WTC11 (cell line): ENCODE results near the gene LSM7. TPM values are rescaled to one million over a fixed set of nuclear protein-coding genes. Genes with fewer than 3 reads are reported as not detected.

Experiments used
- ATAC-seq: fragments of 200-7000 bp; cut with Tn5 transposase; 2 replicates; pipeline ENCODE4 v1.10.0; 2021; ENCODE audit warnings: mild to moderate bottlenecking, moderate library complexity
- CTCF ChIA-PET: fragments of 300-600 bp; sonication (Branson Sonifier 250); formaldehyde crosslinking; loops from one replicate; lab custom pipeline; 2021; ENCODE audit warnings: antibody characterized with exemption; lab: Charles Lee
- POLR2A ChIA-PET: fragments of 350-600 bp; sonication (Branson Sonifier 250); formaldehyde crosslinking; loops from one replicate; lab custom pipeline; 2021; ENCODE audit warnings: antibody characterized with exemption; lab: Charles Lee
- DNase-seq: peaks from one replicate; pipeline ENCODE4 v3.0.0; 2021; ENCODE audit warnings: low spot score
- H3K27ac Mint-ChIP-seq: 2 replicates; pipeline ENCODE4 v1.8.0; 2021; ENCODE audit warnings: mixed read lengths
- H3K27me3 Mint-ChIP-seq: 2 replicates; pipeline ENCODE4 v1.8.0; 2021; ENCODE audit warnings: low read depth, mild to moderate bottlenecking, moderate library complexity, mixed read lengths
- H3K36me3 Mint-ChIP-seq: 2 replicates; pipeline ENCODE4 v1.8.0; 2021; ENCODE audit warnings: mixed read lengths
- H3K4me1 Mint-ChIP-seq: 2 replicates; pipeline ENCODE4 v1.8.0; 2022; ENCODE audit warnings: mixed read lengths
- H3K4me3 Mint-ChIP-seq: 2 replicates; pipeline ENCODE4 v1.8.0; 2021; ENCODE audit warnings: mild to moderate bottlenecking, moderate library complexity, mixed read lengths
- H3K9me3 Mint-ChIP-seq: 2 replicates; pipeline ENCODE4 v1.8.0; 2021; ENCODE audit warnings: mixed read lengths
- CBFB ChIP-seq: sonication (generic); formaldehyde crosslinking; IDR thresholded peaks from 2 replicates; pipeline ENCODE4 v1.8.1; 2022; ENCODE audit warnings: mild to moderate bottlenecking, low read depth, missing genetic modification reagents
- CREM ChIP-seq: sonication (generic); formaldehyde crosslinking; IDR thresholded peaks from 2 replicates; pipeline ENCODE4 v1.8.1; 2022; ENCODE audit warnings: mild to moderate bottlenecking, missing genetic modification reagents, moderate library complexity
- ETV6 ChIP-seq: sonication (generic); formaldehyde crosslinking; IDR thresholded peaks from 2 replicates; pipeline ENCODE4 v1.8.1; 2022; ENCODE audit warnings: mild to moderate bottlenecking, missing genetic modification reagents
- IRF2 ChIP-seq: sonication (generic); formaldehyde crosslinking; IDR thresholded peaks from 2 replicates; pipeline ENCODE4 v1.8.0; 2022; ENCODE audit warnings: low read depth, missing genetic modification reagents, borderline replicate concordance
- NFATC4 ChIP-seq: fragments of 250-450 bp; sonication (Bioruptor Pico); IDR thresholded peaks from 2 replicates; pipeline ENCODE4 v1.9.0; 2021; ENCODE audit warnings: mild to moderate bottlenecking
- NFE2L1 ChIP-seq: sonication (generic); formaldehyde crosslinking; IDR thresholded peaks from 2 replicates; pipeline ENCODE4 v1.8.1; 2023; ENCODE audit warnings: missing genetic modification reagents
- SOX15 ChIP-seq: fragments of 250-450 bp; sonication (Bioruptor Pico); IDR thresholded peaks from 2 replicates; pipeline ENCODE4 v1.9.0; 2021; ENCODE audit warnings: mild to moderate bottlenecking
- TCF7 ChIP-seq: sonication (generic); formaldehyde crosslinking; IDR thresholded peaks from 2 replicates; pipeline ENCODE4 v1.8.0; 2022; ENCODE audit warnings: mild to moderate bottlenecking, low read depth, missing genetic modification reagents, moderate library complexity
- ZNF416 ChIP-seq: fragments of 250-450 bp; sonication (Bioruptor Pico); IDR thresholded peaks from 2 replicates; pipeline ENCODE4 v1.9.0; 2021; ENCODE audit warnings: mild to moderate bottlenecking, inconsistent platforms
- ZNF671 ChIP-seq: fragments of 250-450 bp; sonication (Bioruptor Pico); IDR thresholded peaks from 2 replicates; pipeline ENCODE4 v1.8.0; 2021; ENCODE audit warnings: mild to moderate bottlenecking
- total RNA-seq: library from RNA; stranded (reverse); gene quantifications from 3 replicates; pipeline ENCODE4 v1.2.3, GENCODE V29; 2021
- TF ChIP-seq, protein P1 (sequence below): fragments of 250-450 bp; sonication (Bioruptor Pico); IDR thresholded peaks from 2 replicates; pipeline ENCODE4 v1.9.0; 2021; ENCODE audit warnings: moderate library complexity, mild to moderate bottlenecking, inconsistent platforms, borderline replicate concordance
- TF ChIP-seq, protein P2 (sequence below): sonication (generic); formaldehyde crosslinking; IDR thresholded peaks from 2 replicates; pipeline ENCODE4 v1.8.1; 2022; ENCODE audit warnings: low read depth, missing genetic modification reagents, borderline replicate concordance
- TF ChIP-seq, protein P3 (sequence below): fragments of 250-450 bp; sonication (Bioruptor Pico); IDR thresholded peaks from 2 replicates; pipeline ENCODE4 v1.9.0; 2021; ENCODE audit warnings: mild to moderate bottlenecking
- TF ChIP-seq, protein P4 (sequence below): sonication (generic); formaldehyde crosslinking; conservative IDR thresholded peaks from 2 replicates; pipeline ENCODE4 v1.8.1; 2022; ENCODE audit warnings: mild to moderate bottlenecking, missing genetic modification reagents
- TF ChIP-seq, protein P5 (sequence below): sonication (generic); formaldehyde crosslinking; IDR thresholded peaks from 2 replicates; pipeline ENCODE4 v1.8.0; 2022; ENCODE audit warnings: mild to moderate bottlenecking, missing genetic modification reagents
- TF ChIP-seq, protein P6 (sequence below): sonication (generic); formaldehyde crosslinking; IDR thresholded peaks from 2 replicates; pipeline ENCODE4 v1.8.0; 2022; ENCODE audit warnings: mild to moderate bottlenecking, missing genetic modification reagents
- TF ChIP-seq, protein P7 (sequence below): sonication (generic); formaldehyde crosslinking; IDR thresholded peaks from 2 replicates; pipeline ENCODE4 v1.8.0; 2022; ENCODE audit warnings: mild to moderate bottlenecking, missing genetic modification reagents

LSM7 gene
- total RNA-seq, 1 experiment from 2014 or later = 245 TPM

DNA sequence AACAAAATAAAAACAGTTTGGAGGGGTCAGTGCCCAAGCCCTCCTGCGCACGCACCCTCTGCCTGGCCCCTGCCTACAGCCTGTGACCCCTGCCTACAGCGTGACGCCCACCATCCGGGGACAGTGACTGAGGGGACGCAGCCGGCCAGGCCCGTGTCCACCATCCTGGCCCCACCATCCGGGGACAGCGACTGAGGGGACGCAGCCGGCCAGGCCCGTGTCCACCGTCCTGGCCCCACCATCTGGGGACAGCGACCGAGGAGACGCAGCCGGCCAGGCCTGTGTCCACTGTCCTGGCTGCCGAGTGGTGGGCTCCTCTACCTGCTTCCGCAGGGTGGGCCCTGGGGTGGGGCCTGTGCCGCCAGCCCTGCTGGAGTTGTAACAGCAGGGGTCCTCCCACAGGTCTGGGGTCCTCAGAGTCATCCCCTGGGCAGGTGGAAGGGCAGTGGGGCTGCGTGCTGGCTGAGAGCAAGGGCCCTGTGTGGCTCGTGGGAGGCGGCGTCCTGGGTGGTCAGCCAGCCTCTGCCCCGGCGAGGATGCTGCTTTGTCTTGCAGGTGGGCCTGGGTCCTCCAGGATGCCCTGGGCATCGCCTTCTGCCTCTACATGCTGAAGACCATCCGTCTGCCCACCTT lies 14.4 kb upstream of the LSM7 start:
- ChIA-PET CTCF (no interaction called here), POLR2A (no interaction called here)
- TF ChIP-seq NFATC4 (CRISPR knock-in tag) (no peak), TCF7 (CRISPR knock-in tag) (no peak), ZNF671 (CRISPR knock-in tag) (no peak), CBFB (CRISPR knock-in tag) (no peak)
- TF ChIP-seq, protein P1, sequence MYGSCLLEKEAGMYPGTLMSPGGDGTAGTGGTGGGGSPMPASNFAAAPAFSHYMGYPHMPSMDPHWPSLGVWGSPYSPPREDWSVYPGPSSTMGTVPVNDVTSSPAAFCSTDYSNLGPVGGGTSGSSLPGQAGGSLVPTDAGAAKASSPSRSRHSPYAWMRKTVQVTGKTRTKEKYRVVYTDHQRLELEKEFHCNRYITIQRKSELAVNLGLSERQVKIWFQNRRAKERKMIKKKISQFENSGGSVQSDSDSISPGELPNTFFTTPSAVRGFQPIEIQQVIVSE (CRISPR knock-in tag) = no peak
- no peak for DNase-seq
- no peak overlapping the region for H3K4me3 Mint-ChIP-seq
- no peaks in the 10 kb centered on the region for H3K27me3 Mint-ChIP-seq
- no peaks in the 10 kb centered on the region for H3K36me3 Mint-ChIP-seq
- ATAC-seq = no peak
- no peaks in the 10 kb centered on the region for H3K9me3 Mint-ChIP-seq
- no peak overlapping the region for H3K27ac Mint-ChIP-seq
- no peaks in the 10 kb centered on the region for H3K4me1 Mint-ChIP-seq

DNA sequence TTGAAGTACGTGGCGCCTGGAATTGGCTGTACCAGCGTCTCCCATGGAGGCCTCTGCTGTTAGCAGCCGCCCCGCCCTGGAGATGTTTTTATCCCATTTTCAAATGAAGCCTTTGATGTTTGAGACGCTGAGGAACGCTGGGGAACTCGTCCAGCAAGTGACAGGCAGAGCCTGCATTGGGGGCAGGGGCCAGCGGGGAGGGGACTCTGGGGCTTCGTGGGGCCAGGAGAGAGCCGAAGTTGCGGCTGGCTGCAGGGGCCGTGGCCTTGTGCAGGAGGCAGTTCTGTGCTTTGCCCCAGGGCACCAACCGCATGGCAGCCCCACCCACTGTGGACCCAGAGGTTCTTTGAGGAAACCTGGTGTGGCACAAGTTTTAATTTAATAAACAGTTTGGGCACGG lies 13.6 kb upstream of the LSM7 start:
- Mint-ChIP-seq H3K27me3 (no peaks in the 10 kb centered on the region), H3K9me3 (no peaks in the 10 kb centered on the region), H3K27ac (no peak overlapping the region), H3K4me3 (no peak overlapping the region), H3K4me1 (no peaks in the 10 kb centered on the region), H3K36me3 (no peaks in the 10 kb centered on the region)
- TF ChIP-seq, protein P2, sequence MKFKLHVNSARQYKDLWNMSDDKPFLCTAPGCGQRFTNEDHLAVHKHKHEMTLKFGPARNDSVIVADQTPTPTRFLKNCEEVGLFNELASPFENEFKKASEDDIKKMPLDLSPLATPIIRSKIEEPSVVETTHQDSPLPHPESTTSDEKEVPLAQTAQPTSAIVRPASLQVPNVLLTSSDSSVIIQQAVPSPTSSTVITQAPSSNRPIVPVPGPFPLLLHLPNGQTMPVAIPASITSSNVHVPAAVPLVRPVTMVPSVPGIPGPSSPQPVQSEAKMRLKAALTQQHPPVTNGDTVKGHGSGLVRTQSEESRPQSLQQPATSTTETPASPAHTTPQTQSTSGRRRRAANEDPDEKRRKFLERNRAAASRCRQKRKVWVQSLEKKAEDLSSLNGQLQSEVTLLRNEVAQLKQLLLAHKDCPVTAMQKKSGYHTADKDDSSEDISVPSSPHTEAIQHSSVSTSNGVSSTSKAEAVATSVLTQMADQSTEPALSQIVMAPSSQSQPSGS (CRISPR knock-in tag) = no peak
- no peak for TF ChIP-seq SOX15 (CRISPR knock-in tag)
- TF ChIP-seq, protein P3, sequence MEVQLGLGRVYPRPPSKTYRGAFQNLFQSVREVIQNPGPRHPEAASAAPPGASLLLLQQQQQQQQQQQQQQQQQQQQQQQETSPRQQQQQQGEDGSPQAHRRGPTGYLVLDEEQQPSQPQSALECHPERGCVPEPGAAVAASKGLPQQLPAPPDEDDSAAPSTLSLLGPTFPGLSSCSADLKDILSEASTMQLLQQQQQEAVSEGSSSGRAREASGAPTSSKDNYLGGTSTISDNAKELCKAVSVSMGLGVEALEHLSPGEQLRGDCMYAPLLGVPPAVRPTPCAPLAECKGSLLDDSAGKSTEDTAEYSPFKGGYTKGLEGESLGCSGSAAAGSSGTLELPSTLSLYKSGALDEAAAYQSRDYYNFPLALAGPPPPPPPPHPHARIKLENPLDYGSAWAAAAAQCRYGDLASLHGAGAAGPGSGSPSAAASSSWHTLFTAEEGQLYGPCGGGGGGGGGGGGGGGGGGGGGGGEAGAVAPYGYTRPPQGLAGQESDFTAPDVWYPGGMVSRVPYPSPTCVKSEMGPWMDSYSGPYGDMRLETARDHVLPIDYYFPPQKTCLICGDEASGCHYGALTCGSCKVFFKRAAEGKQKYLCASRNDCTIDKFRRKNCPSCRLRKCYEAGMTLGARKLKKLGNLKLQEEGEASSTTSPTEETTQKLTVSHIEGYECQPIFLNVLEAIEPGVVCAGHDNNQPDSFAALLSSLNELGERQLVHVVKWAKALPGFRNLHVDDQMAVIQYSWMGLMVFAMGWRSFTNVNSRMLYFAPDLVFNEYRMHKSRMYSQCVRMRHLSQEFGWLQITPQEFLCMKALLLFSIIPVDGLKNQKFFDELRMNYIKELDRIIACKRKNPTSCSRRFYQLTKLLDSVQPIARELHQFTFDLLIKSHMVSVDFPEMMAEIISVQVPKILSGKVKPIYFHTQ = no peak
- no peak for TF ChIP-seq IRF2 (CRISPR knock-in tag)
- no peak for TF ChIP-seq NFATC4 (CRISPR knock-in tag)
- TF ChIP-seq CREM (CRISPR knock-in tag) = no peak
- TF ChIP-seq, protein P4, sequence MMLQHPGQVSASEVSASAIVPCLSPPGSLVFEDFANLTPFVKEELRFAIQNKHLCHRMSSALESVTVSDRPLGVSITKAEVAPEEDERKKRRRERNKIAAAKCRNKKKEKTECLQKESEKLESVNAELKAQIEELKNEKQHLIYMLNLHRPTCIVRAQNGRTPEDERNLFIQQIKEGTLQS (CRISPR knock-in tag) = no peak
- TF ChIP-seq NFE2L1 (CRISPR knock-in tag) = no peak
- TF ChIP-seq, protein P5, sequence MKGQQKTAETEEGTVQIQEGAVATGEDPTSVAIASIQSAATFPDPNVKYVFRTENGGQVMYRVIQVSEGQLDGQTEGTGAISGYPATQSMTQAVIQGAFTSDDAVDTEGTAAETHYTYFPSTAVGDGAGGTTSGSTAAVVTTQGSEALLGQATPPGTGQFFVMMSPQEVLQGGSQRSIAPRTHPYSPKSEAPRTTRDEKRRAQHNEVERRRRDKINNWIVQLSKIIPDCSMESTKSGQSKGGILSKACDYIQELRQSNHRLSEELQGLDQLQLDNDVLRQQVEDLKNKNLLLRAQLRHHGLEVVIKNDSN (CRISPR knock-in tag) = no peak
- TF ChIP-seq, protein P6, sequence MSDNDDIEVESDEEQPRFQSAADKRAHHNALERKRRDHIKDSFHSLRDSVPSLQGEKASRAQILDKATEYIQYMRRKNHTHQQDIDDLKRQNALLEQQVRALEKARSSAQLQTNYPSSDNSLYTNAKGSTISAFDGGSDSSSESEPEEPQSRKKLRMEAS (CRISPR knock-in tag) = no peak
- no peak for TF ChIP-seq ETV6 (CRISPR knock-in tag)
- no peak for TF ChIP-seq ZNF416 (CRISPR knock-in tag)
- TF ChIP-seq, protein P7, sequence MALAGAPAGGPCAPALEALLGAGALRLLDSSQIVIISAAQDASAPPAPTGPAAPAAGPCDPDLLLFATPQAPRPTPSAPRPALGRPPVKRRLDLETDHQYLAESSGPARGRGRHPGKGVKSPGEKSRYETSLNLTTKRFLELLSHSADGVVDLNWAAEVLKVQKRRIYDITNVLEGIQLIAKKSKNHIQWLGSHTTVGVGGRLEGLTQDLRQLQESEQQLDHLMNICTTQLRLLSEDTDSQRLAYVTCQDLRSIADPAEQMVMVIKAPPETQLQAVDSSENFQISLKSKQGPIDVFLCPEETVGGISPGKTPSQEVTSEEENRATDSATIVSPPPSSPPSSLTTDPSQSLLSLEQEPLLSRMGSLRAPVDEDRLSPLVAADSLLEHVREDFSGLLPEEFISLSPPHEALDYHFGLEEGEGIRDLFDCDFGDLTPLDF (CRISPR knock-in tag) = no peak
- CTCF ChIA-PET = no interaction called here
- POLR2A ChIA-PET = no interaction called here
- no peak for DNase-seq
- ATAC-seq = no peak
